Measurements from ENCODE around the gene ORAI2.
"Not testable (repeated sequence)": the region's sequence is repeated elsewhere in the genome, so short reads cannot be mapped to it uniquely, and the experiment has no call there.

The ORAI2 gene

DNA sequence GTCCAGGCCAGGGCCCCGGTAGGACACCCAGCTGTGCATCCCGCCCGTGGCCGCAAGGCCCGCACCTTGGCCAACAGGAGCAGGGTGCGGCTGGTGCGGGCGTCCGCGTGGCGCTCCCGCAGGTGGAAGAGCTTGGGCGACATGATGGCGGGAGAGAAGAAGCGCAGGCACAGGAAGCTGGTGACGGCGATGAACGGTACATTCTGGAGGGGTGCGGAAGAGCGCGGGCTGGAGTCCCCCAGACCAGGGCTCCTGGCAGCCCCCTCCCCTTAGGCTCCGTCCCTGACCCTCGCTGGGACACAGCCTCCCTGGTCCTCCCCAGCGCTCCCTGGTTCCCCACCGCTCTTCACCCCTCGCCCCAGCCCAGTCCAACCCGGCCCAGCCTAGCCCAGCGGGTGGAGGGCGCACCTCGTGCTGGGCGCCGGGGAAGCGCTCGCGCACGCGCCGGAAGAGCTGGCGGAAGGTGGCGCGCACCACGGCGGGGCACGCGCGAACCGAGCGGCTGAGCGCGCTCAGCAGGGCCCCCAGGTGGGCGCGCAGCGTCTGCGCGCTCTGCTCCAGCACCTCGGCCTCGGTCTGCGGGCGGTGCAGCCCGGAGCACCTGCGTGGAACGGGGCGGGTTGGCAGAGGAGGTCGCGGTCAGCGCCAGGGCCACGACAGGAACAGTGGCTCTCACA is 61.2 kb downstream of the ORAI2 start:
- H3K36me3 ChIP-seq (replicated peaks); DNase-seq (ENCODE audit: low spot score in 2 of 2); H3K27me3 ChIP-seq (ENCODE audit: low read depth); H3K9me3 ChIP-seq; H3K4me1 ChIP-seq; H3K4me3 ChIP-seq; in situ Hi-C loops (cut with MboI; ENCODE audit: low sequenced_read_pairs): not testable (repeated sequence)

DNA sequence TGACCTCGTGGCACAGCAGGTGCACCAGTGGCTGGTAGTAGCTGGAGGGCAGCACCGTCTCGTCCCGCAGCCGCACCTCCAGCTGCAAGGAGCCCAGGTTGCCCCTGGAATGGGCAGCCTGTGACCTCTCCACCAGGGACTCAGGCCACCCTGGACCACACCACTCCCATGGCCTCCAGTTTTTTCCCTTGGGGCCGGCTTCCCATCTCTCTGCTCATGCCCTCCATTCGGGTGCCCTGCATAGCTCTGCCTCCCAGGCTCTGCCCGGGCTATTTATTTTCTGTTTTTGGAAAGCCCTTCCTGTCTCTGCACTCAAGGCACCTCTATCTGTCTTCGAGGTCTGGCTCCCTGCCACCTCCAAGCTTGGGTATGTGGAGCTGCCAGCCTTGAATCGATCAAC is 63.5 kb downstream of the ORAI2 start:
- H3K4me3 ChIP-seq; DNase-seq (ENCODE audit: low spot score in 2 of 2); H3K36me3 ChIP-seq (replicated peaks); H3K27me3 ChIP-seq (ENCODE audit: low read depth); in situ Hi-C loops (cut with MboI; ENCODE audit: low sequenced_read_pairs); H3K9me3 ChIP-seq; H3K4me1 ChIP-seq: not testable (repeated sequence)

DNA sequence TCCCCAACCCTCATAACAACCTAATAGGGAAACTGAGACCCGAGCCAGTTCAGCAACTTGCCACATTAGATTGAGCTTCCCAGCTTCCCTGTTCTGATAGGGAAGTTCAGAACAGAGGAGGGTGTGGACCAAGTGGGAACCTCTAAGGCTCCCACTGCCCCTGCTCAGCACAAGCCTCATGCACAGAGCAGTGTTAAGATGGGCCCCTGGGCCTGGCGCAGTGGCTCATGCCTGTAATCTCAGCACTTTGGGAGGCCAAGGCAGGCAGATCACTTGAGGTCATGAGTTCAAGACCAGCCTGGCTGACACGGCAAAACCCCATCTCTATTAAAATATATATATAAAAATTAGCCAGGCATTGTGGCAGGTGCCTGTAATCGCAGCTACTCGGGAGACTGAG is 63.9 kb downstream of the ORAI2 start:
- H3K27me3 ChIP-seq (ENCODE audit: low read depth); H3K36me3 ChIP-seq (replicated peaks); in situ Hi-C loops (cut with MboI; ENCODE audit: low sequenced_read_pairs); H3K4me3 ChIP-seq; H3K4me1 ChIP-seq; H3K9me3 ChIP-seq; DNase-seq (ENCODE audit: low spot score in 2 of 2): not testable (repeated sequence)

DNA sequence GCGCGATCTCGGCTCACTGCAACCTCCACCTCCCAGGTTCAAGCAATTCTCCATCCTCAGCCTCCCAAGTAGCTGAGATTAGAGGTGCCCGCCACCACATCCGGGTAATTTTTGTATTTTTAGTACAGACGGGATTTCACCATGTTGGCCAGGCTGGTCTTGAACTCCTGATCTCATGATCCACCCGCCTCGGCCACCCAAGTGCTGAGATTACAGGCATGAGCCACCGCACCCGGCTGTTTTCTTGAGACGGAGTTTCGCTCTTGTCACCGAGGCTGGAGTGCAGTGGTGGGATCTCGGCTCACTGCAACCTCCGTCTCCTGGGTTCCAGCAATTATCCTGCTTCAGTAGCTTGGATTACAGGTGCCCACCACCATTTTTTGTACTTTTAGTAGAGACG is 64.9 kb downstream of the ORAI2 start:
- H3K27me3 ChIP-seq (ENCODE audit: low read depth); H3K4me3 ChIP-seq; H3K36me3 ChIP-seq (replicated peaks); H3K9me3 ChIP-seq; in situ Hi-C loops (cut with MboI; ENCODE audit: low sequenced_read_pairs); H3K4me1 ChIP-seq; DNase-seq (ENCODE audit: low spot score in 2 of 2): not testable (repeated sequence)

DNA sequence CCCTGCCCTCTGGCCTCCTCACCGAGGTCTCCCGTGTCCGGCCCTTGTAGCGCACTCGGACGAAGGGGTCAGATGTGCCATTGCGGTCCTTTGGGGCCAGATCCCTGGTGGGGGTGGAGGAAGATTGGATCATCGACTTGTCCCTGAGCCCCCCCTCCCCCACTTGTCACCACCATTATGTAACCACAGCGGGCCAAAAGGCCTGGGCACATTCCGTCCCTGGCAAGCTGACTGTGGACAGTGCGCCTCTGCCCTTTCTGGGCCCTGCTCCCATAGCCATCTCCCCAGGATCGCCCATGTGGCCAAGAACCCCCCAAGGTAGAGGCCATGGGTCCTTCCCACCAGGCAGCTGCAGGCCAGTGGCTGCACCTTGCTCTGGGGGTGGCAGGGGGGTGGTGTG is 69.8 kb downstream of the ORAI2 start:
- in situ Hi-C loops (cut with MboI; ENCODE audit: low sequenced_read_pairs); H3K4me3 ChIP-seq; H3K27me3 ChIP-seq (ENCODE audit: low read depth); H3K4me1 ChIP-seq; H3K36me3 ChIP-seq (replicated peaks); DNase-seq (ENCODE audit: low spot score in 2 of 2); H3K9me3 ChIP-seq: not testable (repeated sequence)

DNA sequence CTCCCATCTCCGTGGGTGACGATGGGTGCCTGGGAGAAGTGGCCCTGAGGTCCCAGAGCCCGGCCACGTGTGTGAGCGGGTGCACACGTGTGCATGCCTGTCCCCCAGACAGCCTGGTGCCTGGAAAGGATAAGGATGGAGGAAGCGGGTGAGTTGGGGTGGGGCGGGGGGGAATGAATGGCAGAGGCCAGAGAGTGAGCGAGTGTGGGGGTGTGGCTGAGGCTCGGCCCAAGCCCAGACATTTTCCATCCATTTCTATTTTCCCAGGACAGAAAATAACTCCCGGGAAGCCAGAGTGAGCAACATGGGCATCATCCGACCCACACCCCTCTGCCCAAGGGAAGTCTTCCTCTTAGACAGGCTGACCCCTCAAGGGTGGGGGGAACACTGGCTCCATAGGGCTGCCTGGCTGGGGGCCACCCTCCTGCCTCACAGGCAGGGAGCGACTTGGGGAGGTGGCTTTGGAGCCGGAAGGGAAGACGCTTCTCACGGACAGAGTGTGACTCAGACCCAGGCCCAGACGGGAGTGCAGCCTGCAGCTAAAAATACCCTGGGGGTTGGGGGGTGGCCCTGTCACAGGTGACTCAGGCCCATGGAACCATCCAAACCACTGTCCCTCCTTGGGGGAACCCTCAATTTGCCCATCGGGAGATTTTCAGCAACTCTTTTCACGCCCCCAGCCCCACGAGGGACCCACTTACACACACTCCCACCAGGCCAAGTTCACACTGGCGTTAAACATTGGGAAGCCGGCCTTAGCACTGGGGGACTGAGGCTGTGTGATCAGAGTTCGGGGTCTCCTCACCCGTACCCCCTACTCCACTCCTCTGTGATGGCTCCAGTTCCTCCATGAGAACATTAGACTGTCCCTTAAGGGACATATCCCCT is 72.2 kb downstream of the ORAI2 start:
- H3K9me3 ChIP-seq; DNase-seq (ENCODE audit: low spot score in 2 of 2); in situ Hi-C loops (cut with MboI; ENCODE audit: low sequenced_read_pairs): not testable (repeated sequence)

More for the DNA sequence above, 72.2 kb downstream of the ORAI2 start:
- H3K36me3 ChIP-seq (replicated peaks); H3K4me1 ChIP-seq; H3K27me3 ChIP-seq (ENCODE audit: low read depth); H3K4me3 ChIP-seq: not testable (repeated sequence)
